GM23248 (cell line): Measurements from ENCODE around the gene KRT15.

ENCODE experiments used
- EZH2 ChIP-seq: fragments of 200-600 bp; sonication (generic); IDR thresholded peaks from 2 replicates; pipeline ENCODE4 v1.6.1; 2018; ENCODE audit warnings: antibody characterized with exemption, mild to moderate bottlenecking; ENCODE audit not compliant: insufficient read depth, poor library complexity, severe bottlenecking
- EZH2phosphoT487 ChIP-seq: fragments of 200-600 bp; sonication (generic); IDR thresholded peaks from 2 replicates; pipeline ENCODE4 v1.6.1; 2018; ENCODE audit warnings: antibody characterized with exemption, moderate library complexity, mild to moderate bottlenecking, low read depth; ENCODE audit not compliant: insufficient read depth

GRCh38 chr17:41521574-41522261, 3.0 kb upstream of the KRT15 start:
- TF ChIP-seq EZH2 (no peak), EZH2phosphoT487 (no peak)
